GM19099 (cell line): ENCODE data around the gene LUZP2.

Experiments used
- POLR2A ChIP-seq: IDR thresholded peaks from 3 replicates; pipeline ENCODE4 v1.6.1; 2011; ENCODE audit warnings: low read depth; ENCODE audit not compliant: insufficient read length; ENCODE audit errors: extremely low read depth

LUZP2 gene

DNA sequence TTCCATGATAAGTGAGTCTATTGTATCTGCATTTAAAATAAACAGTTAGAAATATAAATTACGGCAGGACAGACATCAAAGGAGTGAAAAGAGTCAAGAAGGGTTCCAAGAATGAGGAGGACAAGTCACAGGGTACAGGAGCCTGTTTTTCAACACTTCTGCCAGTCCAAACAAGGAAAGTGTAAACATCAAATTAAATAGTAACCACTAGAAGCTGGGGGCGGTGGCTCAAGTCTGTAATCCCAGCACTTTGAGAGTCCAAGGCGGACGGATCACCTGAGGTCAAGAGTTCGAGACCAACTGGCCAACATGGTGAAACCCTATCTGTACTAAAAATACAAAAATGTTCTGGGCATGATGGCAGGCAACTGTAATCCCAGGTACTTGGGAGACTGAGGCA lies 219.6 kb downstream of the LUZP2 start:
- TF ChIP-seq POLR2A = no peak

DNA sequence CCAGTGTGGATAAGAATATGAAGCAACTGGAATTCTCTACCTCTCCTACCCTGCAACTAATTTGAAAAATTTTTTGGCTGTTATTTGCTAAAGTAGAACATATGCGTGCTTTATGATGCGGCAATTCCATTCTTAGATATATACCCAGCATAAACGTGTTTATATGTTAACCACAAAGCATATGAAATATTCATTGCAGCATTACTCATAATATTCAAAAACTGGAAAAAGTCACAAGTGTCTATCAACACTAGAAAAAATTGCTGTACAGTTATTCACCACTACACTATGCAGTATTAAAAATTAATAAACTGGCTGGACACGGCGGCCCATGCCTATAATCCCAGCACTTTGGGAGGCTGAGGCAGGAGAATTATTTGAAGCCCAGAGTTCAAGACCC lies 226.4 kb downstream of the LUZP2 start:
- no peak for TF ChIP-seq POLR2A

DNA sequence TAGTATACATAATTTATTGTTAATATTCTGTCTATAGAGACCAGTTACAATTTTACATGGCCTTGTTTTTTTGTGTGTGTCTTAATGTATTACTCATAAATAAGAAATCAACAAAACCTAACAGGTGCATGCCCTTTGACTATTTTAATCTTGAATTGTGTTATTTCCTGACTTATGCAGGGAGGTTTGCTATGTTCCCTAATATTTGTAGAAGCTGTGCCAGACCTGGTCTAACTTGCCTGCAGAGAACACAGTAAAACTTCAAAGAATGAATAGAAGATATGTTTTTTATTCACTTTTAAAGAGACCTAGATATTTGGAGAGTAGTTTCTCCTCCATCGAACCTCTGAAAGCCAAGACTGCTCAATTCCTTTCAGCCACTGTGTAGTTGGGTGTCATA lies 234.7 kb downstream of the LUZP2 start:
- no peak for TF ChIP-seq POLR2A

DNA sequence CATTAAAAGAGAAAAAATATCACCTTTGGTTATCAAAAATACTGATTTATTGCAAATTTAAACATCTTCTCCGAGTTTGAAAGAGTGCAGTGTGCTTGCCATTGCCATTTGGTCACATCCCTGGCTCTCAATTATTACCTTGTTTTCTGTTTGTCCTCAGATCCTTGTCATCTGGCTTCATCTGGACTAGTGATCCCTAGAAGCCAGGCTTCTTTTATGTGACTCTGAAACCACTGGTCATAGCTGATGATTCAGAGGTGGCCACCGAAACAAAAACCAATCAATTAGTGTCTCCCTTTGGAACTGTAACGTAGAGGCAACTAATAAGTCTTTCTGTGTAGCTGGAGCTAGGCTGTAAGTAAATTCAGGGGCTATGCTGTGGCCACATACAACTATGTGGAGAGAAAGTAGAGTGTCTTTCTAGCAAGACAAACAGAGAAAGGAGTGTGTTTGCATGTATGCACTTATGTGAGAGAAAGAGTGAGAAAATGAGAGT lies 237.9 kb downstream of the LUZP2 start:
- TF ChIP-seq POLR2A = no peak

DNA sequence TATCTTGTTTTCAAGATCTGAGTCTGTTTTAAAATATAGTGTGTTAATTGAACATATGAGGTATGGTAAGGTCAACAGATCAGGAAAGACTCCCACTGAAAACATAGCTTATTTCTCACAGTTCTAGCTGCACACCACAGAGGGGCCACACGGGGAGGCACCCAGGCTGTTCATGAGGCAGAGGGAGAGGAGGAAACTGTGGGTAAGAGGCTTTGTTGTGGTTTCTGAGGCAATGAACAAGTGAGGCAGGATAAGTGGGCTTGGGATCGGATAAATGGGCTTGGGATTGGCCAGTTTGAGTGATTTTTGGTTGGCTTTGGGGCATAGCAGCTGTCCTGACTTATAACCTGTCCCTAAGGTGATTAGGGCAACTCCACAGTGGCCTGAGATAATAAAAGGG lies 242.1 kb downstream of the LUZP2 start:
- TF ChIP-seq POLR2A = no peak

DNA sequence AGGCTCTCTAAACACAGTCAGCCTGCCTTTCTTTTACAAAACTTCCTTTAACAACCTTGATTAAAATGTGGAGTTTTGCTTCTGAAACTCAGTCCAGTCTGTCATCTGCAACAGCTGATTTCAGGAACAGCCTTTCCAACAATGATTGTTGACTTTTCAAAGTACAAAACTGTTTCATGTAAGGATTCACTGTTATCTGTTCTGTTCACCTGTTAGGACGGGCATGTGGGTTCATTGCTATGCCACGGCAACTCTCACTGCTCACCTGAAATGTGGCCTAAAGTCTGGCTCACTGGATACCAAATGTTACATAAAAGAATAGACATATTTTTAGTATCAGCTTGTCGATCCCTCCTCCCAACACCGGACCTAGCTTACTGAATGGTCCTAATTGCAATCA lies 242.8 kb downstream of the LUZP2 start:
- TF ChIP-seq POLR2A = no peak

DNA sequence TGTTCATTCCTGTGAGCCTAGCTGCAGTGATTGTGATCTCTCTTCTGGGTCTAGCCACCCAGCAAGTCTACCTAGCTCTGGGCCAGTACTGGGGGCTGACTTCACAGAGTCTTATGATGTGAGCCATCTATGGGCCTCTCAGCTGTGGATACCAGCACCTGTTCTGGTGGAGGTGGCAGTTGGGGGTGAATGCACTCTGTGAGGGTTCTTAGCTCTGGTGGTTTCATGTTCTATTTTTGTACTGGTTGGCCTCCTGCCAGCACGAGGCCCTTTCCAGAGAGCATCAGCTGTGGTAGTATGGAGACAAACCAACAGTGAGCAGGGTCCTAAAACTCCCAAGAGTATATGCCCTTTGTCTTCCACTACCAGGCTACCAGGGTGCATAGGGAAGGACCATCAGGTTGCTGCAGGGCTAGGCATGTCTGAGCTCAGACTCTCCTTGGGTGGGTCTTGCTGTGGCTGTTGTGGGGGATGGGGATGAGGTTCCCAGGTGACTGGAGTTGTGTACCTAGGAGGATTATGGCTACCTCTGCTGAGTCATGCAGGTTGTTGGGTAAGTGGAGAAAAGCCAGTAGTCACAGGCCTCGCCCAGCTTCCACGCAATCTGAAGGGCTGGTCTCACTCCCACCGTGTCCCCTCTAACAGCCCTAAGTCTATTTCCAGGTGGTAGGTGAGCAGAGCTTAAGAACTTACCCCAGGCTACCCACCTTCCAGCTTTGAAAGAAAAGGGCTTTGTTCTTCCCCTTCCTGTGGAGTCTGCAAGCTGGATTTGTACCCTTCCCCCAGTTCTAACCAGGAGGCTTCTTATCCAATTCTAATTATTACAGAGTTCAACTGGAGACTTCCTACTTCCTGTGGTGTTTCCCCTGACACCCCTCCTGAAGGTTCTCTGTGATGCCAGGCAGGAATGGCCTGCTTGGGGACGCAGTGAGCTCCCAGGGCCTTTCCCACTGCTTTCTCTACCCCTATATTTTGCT lies 250.7 kb downstream of the LUZP2 start:
- no peak for TF ChIP-seq POLR2A

DNA sequence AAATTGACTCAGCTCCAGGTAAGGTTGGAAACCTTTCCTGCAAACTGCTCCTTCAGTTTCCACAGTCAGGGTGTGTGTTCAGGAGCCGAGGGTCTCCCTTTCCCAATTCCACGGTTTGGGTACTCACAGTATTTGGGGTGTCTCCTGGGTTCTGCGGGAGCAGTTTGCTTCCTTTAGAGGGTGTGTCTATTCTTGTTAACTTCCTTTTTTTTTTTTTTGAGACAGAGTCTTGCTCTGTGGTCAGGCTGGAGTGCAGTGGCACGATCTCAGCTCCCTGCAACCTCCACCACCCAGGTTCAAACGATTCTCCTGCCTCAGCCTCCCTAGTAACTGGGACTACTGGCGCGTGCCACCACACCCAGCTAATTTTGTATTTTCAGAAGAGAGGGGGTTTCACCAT lies 251.4 kb downstream of the LUZP2 start:
- TF ChIP-seq POLR2A = no peak

DNA sequence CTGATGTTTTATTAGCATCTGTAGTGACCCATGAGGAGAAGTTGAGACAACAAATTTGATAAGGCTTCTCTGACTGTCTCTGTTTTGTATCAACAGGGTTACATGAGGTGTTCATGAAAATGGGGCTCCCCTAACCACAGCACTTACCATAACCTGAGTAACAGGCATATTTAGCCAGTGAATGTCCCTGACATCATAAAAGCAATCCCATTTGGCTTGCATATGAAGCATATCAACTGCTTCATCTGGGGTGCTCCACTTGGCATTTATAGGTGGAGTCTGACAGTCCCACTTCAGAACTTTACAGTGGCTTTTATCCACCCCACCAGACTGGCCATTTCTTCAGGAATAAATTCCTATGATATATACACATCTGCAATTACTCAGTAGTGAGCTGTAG lies 257.6 kb downstream of the LUZP2 start:
- no peak for TF ChIP-seq POLR2A

DNA sequence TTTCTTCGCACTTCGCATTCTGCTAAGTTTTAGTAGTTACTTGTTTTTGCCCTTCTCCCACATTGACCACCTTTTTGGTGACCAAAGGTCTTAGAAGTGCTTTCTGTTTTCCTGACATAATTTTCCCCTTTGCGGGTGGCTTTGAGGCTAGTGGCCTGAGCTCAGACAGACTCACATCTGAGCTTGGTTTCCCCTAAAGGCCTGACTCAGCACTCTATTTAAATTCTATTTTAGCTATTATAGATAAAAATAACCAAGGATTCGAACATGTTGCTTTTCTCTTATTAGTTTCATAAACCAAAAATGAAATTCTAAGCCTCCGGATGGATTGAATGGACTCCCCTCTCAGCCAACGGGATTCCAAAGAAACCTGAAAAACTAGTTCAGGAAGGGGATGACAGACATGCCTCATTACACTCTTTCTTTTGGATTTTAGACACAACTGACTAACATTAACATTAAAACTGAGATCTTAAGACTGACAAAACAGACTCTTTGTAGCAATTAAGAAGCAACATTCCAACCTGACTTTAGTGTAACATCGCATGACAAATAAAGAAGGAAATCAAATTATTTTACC lies 258.5 kb downstream of the LUZP2 start:
- no peak for TF ChIP-seq POLR2A

DNA sequence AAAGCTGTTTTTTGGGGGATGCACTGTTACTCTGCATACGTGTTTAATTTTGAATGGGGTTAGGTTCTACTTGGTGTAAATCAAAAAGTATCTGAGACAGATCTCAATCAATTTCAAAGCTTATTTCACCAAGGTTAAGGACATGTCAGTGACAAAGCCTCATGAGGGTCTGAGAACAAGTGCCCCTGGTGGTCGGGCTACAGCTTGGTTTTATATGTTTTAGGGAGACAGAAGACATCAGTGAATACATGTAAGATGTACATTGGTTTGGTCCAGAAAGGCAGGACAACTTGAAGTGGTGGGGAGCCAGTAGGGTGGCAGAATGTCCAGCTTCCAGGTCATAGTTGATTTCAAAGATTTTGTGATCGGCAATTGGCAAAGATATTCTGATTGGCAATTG lies 262.9 kb downstream of the LUZP2 start:
- TF ChIP-seq POLR2A = no peak

DNA sequence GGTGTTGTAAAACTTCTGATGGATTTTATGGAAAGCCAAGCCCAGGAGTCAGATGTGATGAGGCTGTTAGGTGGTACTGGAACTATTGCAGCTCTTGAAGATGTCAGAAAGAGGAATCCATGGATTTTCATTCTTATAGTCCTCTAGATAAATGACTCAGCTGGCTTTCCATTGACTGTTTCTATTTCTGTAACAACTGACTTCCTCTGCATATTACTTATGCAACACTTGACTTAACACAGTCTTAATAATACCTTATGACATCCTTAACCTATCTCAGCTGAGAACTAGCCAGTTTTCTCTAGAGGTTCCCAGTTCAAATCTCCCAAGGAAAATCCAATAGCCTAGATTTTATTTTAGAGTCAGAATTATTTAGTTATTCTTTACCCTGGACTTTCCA lies 263.8 kb downstream of the LUZP2 start:
- no peak for TF ChIP-seq POLR2A

DNA sequence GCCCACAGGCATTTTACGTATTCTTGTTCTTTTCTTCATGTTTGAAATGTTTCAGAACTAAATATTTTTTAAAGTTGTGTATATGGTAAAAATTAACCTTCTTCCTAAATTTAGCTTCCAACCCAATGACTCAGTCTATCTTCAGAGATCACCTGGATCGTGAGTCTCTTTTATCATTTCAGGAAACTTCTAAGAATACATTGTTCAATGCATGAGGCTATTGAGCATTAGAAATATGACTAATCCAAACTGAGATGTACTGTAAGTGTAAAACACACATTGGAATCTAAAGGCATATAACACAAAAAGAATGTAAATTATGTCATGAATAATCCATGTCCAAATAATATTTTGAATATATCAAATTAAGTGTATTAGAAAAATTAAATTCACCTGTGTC lies 265.2 kb downstream of the LUZP2 start:
- TF ChIP-seq POLR2A = no peak

DNA sequence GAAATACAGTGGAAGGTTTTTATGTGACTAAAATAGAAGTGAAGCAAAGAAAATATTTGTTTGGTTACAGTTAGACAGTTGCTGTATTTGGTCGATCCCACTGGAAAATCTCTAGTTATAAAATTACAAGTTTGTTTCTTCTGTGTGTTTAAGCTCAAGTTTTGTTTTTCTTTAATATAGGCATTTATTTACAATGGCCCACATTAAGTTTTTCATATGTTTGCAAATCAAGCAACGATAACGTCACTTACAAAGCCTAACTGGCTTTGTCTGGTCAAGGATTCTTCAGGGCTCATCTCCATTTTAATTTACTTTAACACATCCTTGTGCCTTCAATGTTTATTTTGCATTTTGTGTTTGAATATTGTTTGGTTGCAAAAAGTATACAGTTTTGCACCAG lies 270.6 kb downstream of the LUZP2 start:
- TF ChIP-seq POLR2A = no peak

DNA sequence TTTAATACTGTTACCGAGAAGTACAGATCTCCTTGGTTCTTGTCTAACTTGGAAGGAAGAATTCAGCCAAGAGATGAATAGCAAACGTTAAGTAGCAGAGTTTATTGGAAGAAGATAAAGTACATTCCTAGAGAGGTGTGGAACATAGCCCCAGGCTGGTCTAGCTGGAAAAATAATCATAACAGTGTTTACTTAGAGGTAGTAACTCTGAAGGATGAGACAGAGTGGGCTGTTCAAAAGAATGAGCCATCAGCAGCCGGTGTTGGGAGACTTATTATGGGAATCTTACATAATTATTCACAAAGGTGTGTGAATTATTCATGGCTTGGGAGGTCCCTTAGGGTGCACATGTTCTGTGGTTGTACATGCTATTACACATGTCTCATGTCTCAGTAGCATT lies 276.5 kb downstream of the LUZP2 start:
- TF ChIP-seq POLR2A = no peak

DNA sequence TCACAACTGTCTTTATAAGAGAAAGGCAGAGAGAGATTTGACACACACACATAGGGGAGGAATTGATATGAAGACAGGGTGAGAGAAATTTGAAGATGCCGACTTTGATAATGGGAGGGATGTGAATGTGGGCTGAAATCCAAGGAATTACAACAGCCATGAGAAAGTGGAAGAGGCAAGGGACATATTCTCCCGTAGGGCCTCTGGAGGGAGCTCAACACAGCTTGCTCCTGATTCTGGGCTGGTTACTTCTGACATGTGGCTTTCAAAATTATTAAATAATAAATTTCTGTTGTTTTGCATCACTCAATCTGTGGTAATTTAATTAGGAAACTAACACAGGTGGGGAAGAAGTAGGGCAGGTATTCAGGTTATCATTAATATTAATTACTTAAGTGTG lies 282.9 kb downstream of the LUZP2 start:
- no peak for TF ChIP-seq POLR2A
